Activated CD8-positive, alpha-beta T cell treated with anti-CD3 and anti-CD28 coated beads, Interleukin-2, amount 10 ng/mL, durations not matched to agents 7 days and 5 days (primary cell): ENCODE measurements around the gene C2. TPM values are rescaled to one million over a fixed set of nuclear protein-coding genes. Genes with fewer than 3 reads are reported as not detected.

Experiments
- ATAC-seq: fragments of 150-1000 bp; cut with Tn5 transposase; one replicate; pipeline ENCODE4 v1.10.0; 2021; ENCODE audit warnings: moderate library complexity
- CTCF ChIA-PET: fragments of 350-600 bp; sonication (Branson Sonifier 250); formaldehyde crosslinking; loops from one replicate; lab custom pipeline; 2021; ENCODE audit warnings: antibody characterized with exemption; lab: Charles Lee
- POLR2A ChIA-PET: fragments of 350-600 bp; sonication (Branson Sonifier 250); formaldehyde crosslinking; loops from one replicate; lab custom pipeline; 2021; ENCODE audit warnings: antibody characterized with exemption; lab: Charles Lee
- DNase-seq: peaks from one replicate; pipeline ENCODE4 v3.0.0-alpha.2; 2020
- H3K27ac Mint-ChIP-seq: one replicate; pipeline ENCODE4 v1.8.0; 2021; ENCODE audit warnings: mild to moderate bottlenecking, mixed read lengths
- H3K27me3 Mint-ChIP-seq: one replicate; pipeline ENCODE4 v1.8.0; 2021; ENCODE audit warnings: low read depth, mixed read lengths
- H3K36me3 Mint-ChIP-seq: one replicate; pipeline ENCODE4 v1.8.0; 2021; ENCODE audit warnings: low read depth, mixed read lengths
- H3K4me1 Mint-ChIP-seq: one replicate; pipeline ENCODE4 v1.8.0; 2021; ENCODE audit warnings: low read depth, mixed read lengths
- H3K4me3 Mint-ChIP-seq: one replicate; pipeline ENCODE4 v1.8.0; 2021; ENCODE audit warnings: mild to moderate bottlenecking, mixed read lengths
- H3K9me3 Mint-ChIP-seq: one replicate; pipeline ENCODE4 v1.8.0; 2022; ENCODE audit warnings: mixed read lengths; ENCODE audit not compliant: insufficient read depth
- total RNA-seq, 2 experiments: library from RNA; stranded (reverse); gene quantifications; one replicate each; pipeline ENCODE4 v1.2.3, GENCODE V29; 2021

The C2 gene
- total RNA-seq, 2 experiments from 2014 or later = 0.26 to 0.87 TPM

- Mint-ChIP-seq H3K36me3 (peaks cover 48% of the 10 kb centered on the region), H3K4me3 (no peak overlapping the region), H3K27ac (no peak overlapping the region), H3K4me1 (peaks cover 4% of the 10 kb centered on the region), H3K9me3 (no peaks in the 10 kb centered on the region), H3K27me3 (no peaks in the 10 kb centered on the region)
- CTCF ChIA-PET = interaction anchor here (0.7 to 1.3 kb wide), 5 partner anchors 10 to 36 kb away, joined by 3 to 4 read pairs (median 3); partner anchors contain the start of gene EHMT2
- POLR2A ChIA-PET = interaction anchor here (0.6 to 0.8 kb wide), 2 partner anchors 23 to 231 kb away, joined by 3 to 4 read pairs; no protein-coding TSS in a partner anchor
- no peak for DNase-seq
- ATAC-seq = no peak
These were observed 40.1 kb upstream of the C2 start for GRCh38 chr6:31887173-31888007.

- Mint-ChIP-seq H3K9me3 (no peaks in the 10 kb centered on the region), H3K4me3 (no peak overlapping the region), H3K36me3 (peaks cover 50% of the 10 kb centered on the region), H3K27ac (no peak overlapping the region), H3K27me3 (no peaks in the 10 kb centered on the region), H3K4me1 (peaks cover 13% of the 10 kb centered on the region)
- ChIA-PET CTCF (interaction anchor here (0.8 to 2.8 kb wide), 6 partner anchors 9 to 35 kb away, joined by 3 to 8 read pairs (median 4); partner anchors contain the start of gene EHMT2), POLR2A (interaction anchor here (0.8 to 1.6 kb wide), 2 partner anchors 12 to 25 kb away, joined by 4 to 6 read pairs; no protein-coding TSS in a partner anchor)
- ATAC-seq = peak; percentile 52
- peak; percentile 62 for DNase-seq
These were observed 39.0 kb upstream of the C2 start for GRCh38 chr6:31888276-31889258.

- ChIA-PET POLR2A (interaction anchor here (1.6 kb wide), 1 partner anchor 13 kb away, joined by 6 read pairs; no protein-coding TSS in a partner anchor), CTCF (interaction anchor here (1.0 to 2.8 kb wide), 7 partner anchors 9 to 63 kb away, joined by 3 to 8 read pairs (median 4); partner anchors contain the start of gene EHMT2)
- Mint-ChIP-seq H3K4me3 (no peak overlapping the region), H3K27me3 (no peaks in the 10 kb centered on the region), H3K9me3 (no peaks in the 10 kb centered on the region), H3K27ac (no peak overlapping the region), H3K4me1 (peaks cover 15% of the 10 kb centered on the region), H3K36me3 (peaks cover 52% of the 10 kb centered on the region)
- ATAC-seq (no peak), DNase-seq (no peak)
These were observed 38.1 kb upstream of the C2 start for GRCh38 chr6:31889331-31889972.

GRCh38 chr6:31892821-31893220 is 34.7 kb upstream of the C2 start:
- Mint-ChIP-seq H3K9me3 (no peaks in the 10 kb centered on the region), H3K27ac (no peak overlapping the region), H3K4me1 (peaks cover 26% of the 10 kb centered on the region), H3K36me3 (peaks cover 44% of the 10 kb centered on the region), H3K4me3 (no peak overlapping the region), H3K27me3 (no peaks in the 10 kb centered on the region)
- ChIA-PET POLR2A (no interaction called here), CTCF (no interaction called here)
- ATAC-seq (no peak), DNase-seq (no peak)

GRCh38 chr6:31896493-31896855 is 31.0 kb upstream of the C2 start:
- DNase-seq = no peak
- Mint-ChIP-seq H3K4me3 (peak overlapping the region; percentile 79), H3K4me1 (peaks cover 49% of the 10 kb centered on the region), H3K9me3 (no peaks in the 10 kb centered on the region), H3K36me3 (peaks cover 36% of the 10 kb centered on the region), H3K27ac (peak overlapping the region; percentile 81), H3K27me3 (no peaks in the 10 kb centered on the region)
- no peak for ATAC-seq
- CTCF ChIA-PET = interaction anchor here (0.7 to 2.3 kb wide), 3 partner anchors 9 to 34 kb away, joined by 3 to 6 read pairs (median 3); partner anchors contain the start of gene NEU1
- POLR2A ChIA-PET = interaction anchor here (1.7 kb wide), 1 partner anchor 33 kb away, joined by 9 read pairs; the partner anchor contains the start of gene NEU1

- Mint-ChIP-seq H3K4me3 (peak overlapping the region; percentile 95), H3K27me3 (no peaks in the 10 kb centered on the region), H3K4me1 (peaks cover 48% of the 10 kb centered on the region), H3K36me3 (peaks cover 33% of the 10 kb centered on the region), H3K27ac (peak overlapping the region; percentile 81), H3K9me3 (no peaks in the 10 kb centered on the region)
- peak; percentile 25 for DNase-seq
- ATAC-seq = peak; percentile 14
- POLR2A ChIA-PET = interaction anchor here (0.5 to 1.7 kb wide), 7 partner anchors 21 to 1150 kb away, joined by 3 to 9 read pairs (median 3); partner anchors contain the start of genes DXO, MSH5 and NEU1
- CTCF ChIA-PET = interaction anchor here (0.7 to 2.3 kb wide), 7 partner anchors 8 to 128 kb away, joined by 3 to 6 read pairs (median 3); partner anchors contain the start of genes LSM2 and NEU1
These were observed 30.5 kb upstream of the C2 start for GRCh38 chr6:31896856-31897611.

- H3K27ac Mint-ChIP-seq = peak within 1 kb of the TSS; percentile 91
- H3K4me1 Mint-ChIP-seq = peaks cover 48% of the 10 kb centered on the region
- peaks cover 4% of the 10 kb centered on the region for H3K27me3 Mint-ChIP-seq
- ChIA-PET POLR2A (interaction anchor here (0.5 to 1.7 kb wide), 9 partner anchors 21 to 1151 kb away, joined by 3 to 9 read pairs (median 3); partner anchors contain the start of genes DDX39B, DXO, MSH5 and NEU1), CTCF (interaction anchor here (1.2 to 2.3 kb wide), 9 partner anchors 8 to 217 kb away, joined by 3 to 6 read pairs (median 4); partner anchors contain the start of genes LSM2, LY6G5C, NELFE and NEU1)
- peaks cover 26% of the 10 kb centered on the region for H3K36me3 Mint-ChIP-seq
- H3K4me3 Mint-ChIP-seq = peak within 1 kb of the TSS; percentile 95
- DNase-seq (peak; percentile 90), ATAC-seq (peak; percentile 71)
- no peaks in the 10 kb centered on the region for H3K9me3 Mint-ChIP-seq
These were observed 29.7 kb upstream of the C2 start, which contains the start of gene EHMT2 for GRCh38 chr6:31897612-31898382. Gene EHMT2 (minus strand): TSS chr6:31897698. CDS start chr6:31897677, 21 bp downstream.

GRCh38 chr6:31898383-31899011 is 29.0 kb upstream of the C2 start:
- ATAC-seq (peak; percentile 24), DNase-seq (peak; percentile 49)
- H3K36me3 Mint-ChIP-seq = peaks cover 19% of the 10 kb centered on the region
- no peaks in the 10 kb centered on the region for H3K9me3 Mint-ChIP-seq
- H3K4me3 Mint-ChIP-seq = peak overlapping the region; percentile 95
- H3K27ac Mint-ChIP-seq = peak overlapping the region; percentile 91
- POLR2A ChIA-PET = interaction anchor here (0.7 to 1.2 kb wide), 3 partner anchors 16 to 357 kb away, joined by 3 to 6 read pairs (median 3); partner anchors contain the start of genes DDX39B and DXO
- CTCF ChIA-PET = interaction anchor here (1.2 to 1.6 kb wide), 7 partner anchors 9 to 217 kb away, joined by 3 to 6 read pairs (median 4); partner anchors contain the start of genes LSM2, LY6G5C, NELFE and SKIC2
- peaks cover 45% of the 10 kb centered on the region for H3K4me1 Mint-ChIP-seq
- H3K27me3 Mint-ChIP-seq = peaks cover 7% of the 10 kb centered on the region

- peaks cover 17% of the 10 kb centered on the region for H3K36me3 Mint-ChIP-seq
- peak overlapping the region; percentile 68 for H3K4me3 Mint-ChIP-seq
- no peak for ATAC-seq
- peaks cover 42% of the 10 kb centered on the region for H3K4me1 Mint-ChIP-seq
- H3K27me3 Mint-ChIP-seq = peaks cover 7% of the 10 kb centered on the region
- ChIA-PET CTCF (interaction anchor here (1.5 kb wide), 1 partner anchor 60 kb away, joined by 6 read pairs; the partner anchor contains the start of genes NELFE and SKIC2), POLR2A (interaction anchor here (0.8 kb wide), 1 partner anchor 16 kb away, joined by 3 read pairs; no protein-coding TSS in a partner anchor)
- DNase-seq = no peak
- H3K27ac Mint-ChIP-seq = no peak overlapping the region
- no peaks in the 10 kb centered on the region for H3K9me3 Mint-ChIP-seq
These were observed 28.3 kb upstream of the C2 start for GRCh38 chr6:31899215-31899614.
